22Rv1 (cell line): ENCODE measurements around the gene IFIT1B.

ENCODE experiments used
- CTCF ChIP-seq: fragments of 450-650 bp; IDR thresholded peaks from 2 replicates; pipeline ENCODE4 v1.5.1; 2017; ENCODE audit warnings: mild to moderate bottlenecking
- ZFX ChIP-seq: fragments of 450-650 bp; IDR thresholded peaks from 2 replicates; pipeline ENCODE4 v1.6.1; 2017; ENCODE audit warnings: antibody characterized with exemption, borderline replicate concordance

- no peak for TF ChIP-seq CTCF
- TF ChIP-seq ZFX = no peak
Measured at GRCh38 chr10:89419548-89419947, 41.7 kb downstream of the IFIT1B start.
